HG03439 (cell line): ENCODE data around the gene FAM163B.

ENCODE experiments used
- ATAC-seq: cut with Tn5 transposase; IDR thresholded peaks from one replicate; pipeline ENCODE4 v1.9.1; 2021; ENCODE audit warnings: mild to moderate bottlenecking, moderate library complexity; ENCODE audit not compliant: unreplicated experiment

Gene FAM163B

DNA sequence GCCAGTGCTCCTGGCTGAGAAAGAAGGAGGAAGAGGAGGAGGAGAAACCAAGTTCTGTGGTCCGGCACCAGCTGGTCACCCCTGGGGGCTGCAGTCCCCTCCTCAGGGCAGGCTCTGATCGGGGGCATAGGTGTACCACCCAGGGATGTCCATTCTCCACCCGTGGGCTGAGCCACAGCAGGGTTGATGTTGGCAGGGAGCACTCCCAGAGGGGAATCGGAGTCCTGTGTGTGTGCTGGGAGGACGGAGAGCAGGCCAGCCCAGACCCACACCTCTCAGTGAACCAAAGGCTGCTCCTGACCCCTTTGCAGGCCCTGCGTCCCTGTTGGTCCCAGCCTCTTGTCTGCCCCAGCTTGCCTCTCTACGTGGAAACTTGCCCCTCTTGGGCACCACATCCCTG, 79.3 kb downstream of the FAM163B start:
- no peak for ATAC-seq

GRCh38 chr9:133529457-133529856, 79.7 kb downstream of the FAM163B start:
- no peak for ATAC-seq

- ATAC-seq, result no peak
Observed at GRCh38 chr9:133528876-133529241, 80.3 kb downstream of the FAM163B start.

GRCh38 chr9:133528001-133528875, 81.0 kb downstream of the FAM163B start:
- ATAC-seq, result no peak

GRCh38 chr9:133527444-133527920, 81.7 kb downstream of the FAM163B start:
- ATAC-seq, result no peak
